ENCODE results near the gene RANBP1.

RANBP1 gene

DNA sequence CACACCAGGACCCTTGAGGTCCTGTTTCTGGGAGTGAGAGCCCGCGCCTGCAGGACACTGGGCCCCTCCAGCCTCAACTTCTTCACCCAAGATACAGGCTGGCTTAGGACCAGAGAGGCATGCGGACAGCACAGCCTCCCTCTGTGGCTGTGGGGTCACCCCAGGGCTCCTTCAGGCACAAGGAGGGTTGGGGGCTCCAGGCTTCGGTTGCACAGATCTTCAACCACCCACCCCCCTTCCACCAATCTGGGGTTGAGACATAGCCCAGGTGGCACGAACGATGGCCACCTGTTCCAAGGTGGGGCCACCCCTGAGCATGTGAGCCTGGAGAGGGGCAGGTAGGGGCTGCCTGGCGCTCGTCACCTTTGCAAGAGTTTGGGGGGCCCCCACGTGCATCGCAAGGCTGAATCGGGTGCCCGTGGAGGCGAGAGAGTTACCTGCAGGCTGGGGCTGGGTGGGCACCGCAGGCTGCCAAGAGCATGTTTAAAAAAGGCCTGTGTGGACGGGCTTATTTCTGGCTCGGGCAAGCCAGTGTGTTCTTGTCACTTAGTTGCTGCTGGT is 16.9 kb downstream of the RANBP1 start:
- ChIA-PET POLR2A (no interaction called here), CTCF (no interaction called here)
- TF ChIP-seq, protein P1, sequence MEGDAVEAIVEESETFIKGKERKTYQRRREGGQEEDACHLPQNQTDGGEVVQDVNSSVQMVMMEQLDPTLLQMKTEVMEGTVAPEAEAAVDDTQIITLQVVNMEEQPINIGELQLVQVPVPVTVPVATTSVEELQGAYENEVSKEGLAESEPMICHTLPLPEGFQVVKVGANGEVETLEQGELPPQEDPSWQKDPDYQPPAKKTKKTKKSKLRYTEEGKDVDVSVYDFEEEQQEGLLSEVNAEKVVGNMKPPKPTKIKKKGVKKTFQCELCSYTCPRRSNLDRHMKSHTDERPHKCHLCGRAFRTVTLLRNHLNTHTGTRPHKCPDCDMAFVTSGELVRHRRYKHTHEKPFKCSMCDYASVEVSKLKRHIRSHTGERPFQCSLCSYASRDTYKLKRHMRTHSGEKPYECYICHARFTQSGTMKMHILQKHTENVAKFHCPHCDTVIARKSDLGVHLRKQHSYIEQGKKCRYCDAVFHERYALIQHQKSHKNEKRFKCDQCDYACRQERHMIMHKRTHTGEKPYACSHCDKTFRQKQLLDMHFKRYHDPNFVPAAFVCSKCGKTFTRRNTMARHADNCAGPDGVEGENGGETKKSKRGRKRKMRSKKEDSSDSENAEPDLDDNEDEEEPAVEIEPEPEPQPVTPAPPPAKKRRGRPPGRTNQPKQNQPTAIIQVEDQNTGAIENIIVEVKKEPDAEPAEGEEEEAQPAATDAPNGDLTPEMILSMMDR (IDR thresholded peaks at IDR 0.05; ENCODE audit: insufficient read depth, low read length, missing control alignments) = no peak
- H3K4me3 ChIP-seq (ENCODE audit: low read depth, low read length) = peak overlapping the region; percentile 80
- DNase-seq (ENCODE audit: low read depth, low spot score) = no peak

DNA sequence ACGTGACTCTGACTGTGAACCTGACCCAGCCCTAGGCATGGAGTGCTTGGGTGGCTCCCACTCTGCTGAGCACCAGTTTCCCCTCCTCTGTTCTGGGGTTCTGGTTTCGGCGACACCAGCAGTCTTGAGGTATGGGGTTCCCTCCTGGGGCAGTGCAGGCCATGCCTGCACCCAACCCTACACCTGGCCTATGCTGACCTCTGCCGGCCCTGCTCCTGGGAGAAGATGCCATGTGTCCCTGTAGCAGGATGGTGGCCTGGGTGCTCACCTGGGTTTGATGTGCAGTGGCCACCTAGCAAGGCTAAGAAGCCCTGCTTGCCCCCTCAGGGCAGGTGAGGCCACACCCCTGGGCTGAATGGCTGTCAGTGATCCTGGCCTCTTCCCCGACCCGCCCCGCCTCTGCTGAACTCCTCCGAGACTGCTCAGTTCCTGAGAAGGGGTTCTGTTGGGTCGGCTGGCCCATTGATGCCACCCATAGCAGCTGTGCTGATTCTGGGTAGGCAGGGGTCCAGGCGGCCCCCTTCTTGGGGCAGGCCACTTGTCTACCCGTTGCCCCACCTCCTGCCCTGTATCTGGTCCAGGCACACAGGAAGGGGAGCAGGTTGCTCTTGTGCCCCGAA is 18.1 kb downstream of the RANBP1 start:
- TF ChIP-seq, protein P1 (IDR thresholded peaks at IDR 0.05; ENCODE audit: insufficient read depth, low read length, missing control alignments) = no peak
- no peak for DNase-seq (ENCODE audit: low read depth, low spot score)
- CTCF ChIA-PET = no interaction called here
- POLR2A ChIA-PET = no interaction called here
- H3K4me3 ChIP-seq (ENCODE audit: low read depth, low read length) = 0 out of 2 replicates have a peak overlapping the region, but pooled peaks have one; percentile 8

DNA sequence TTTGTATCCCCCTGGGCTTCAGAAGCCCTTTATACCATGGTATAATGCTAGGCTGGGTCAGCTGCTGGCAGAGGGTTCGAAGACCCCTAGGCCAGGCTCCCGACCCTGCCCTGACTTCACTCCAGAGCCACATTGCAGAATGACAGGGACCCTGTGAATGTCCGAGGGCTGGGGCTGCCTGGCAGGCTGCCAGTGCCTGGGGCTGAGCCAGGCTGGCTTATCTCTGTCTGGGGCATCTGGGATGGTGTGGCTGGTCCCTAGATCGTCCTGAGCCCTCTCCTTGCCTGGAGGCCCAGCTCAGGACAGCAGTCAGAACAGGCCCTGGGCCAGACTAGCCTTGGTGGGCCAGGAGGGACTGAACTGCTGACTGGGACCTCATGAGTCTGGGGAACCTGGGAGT is 19.4 kb downstream of the RANBP1 start:
- POLR2A ChIA-PET = no interaction called here

DNA sequence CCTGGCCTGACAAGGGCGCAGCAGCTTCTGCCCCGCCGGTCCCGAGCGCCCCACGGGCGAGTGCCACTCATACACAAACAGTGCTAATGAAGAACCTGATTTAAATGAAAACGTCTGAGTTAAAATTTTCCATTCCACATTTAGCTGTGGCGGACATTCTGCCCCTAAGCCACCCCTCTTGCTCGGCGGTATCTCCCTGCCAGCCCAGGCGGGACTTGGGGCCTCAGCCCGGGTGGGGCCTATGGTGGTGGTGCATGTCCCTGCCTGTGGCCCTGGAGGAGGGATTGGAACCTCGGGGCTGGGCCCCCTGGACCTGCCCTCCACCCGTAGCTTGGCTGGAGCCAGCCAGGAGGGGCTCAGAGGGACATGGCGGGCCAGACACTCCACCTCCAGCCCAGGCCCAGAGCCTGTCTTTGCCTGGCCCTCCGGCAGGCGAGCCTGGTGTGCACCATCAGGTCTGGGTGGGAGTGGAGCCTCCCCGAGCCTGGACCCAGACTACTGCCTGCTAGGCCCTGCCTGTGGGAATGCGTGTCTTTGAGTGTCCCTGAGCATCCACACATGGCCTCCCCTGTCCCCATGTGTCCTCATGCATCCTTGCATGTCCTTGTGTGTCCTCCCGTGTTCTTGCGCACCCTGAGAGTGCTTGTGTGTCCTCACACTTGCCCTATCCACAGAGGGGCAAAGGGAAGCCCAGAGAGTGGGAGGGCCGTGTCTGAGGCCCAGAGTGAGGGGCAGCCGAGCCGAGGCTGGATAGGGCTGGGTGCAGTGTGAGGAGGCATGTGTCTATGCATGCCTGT is 20.1 kb downstream of the RANBP1 start:
- CTCF ChIA-PET = interaction anchor here (1.3 to 1.6 kb wide), 2 partner anchors 15 to 21 kb away, joined by 3 to 5 read pairs; no protein-coding TSS in a partner anchor
- no peak for DNase-seq (ENCODE audit: low read depth, low spot score)
- POLR2A ChIA-PET = no interaction called here
- TF ChIP-seq, protein P1 (IDR thresholded peaks at IDR 0.05; ENCODE audit: insufficient read depth, low read length, missing control alignments) = no peak
- no peak overlapping the region for H3K4me3 ChIP-seq (ENCODE audit: low read depth, low read length)

More for the DNA sequence above, 19.4 kb downstream of the RANBP1 start:
- no peak for DNase-seq (ENCODE audit: low read depth, low spot score)
- CTCF ChIA-PET = no interaction called here
- TF ChIP-seq, protein P1 (IDR thresholded peaks at IDR 0.05; ENCODE audit: insufficient read depth, low read length, missing control alignments) = no peak
- H3K4me3 ChIP-seq (ENCODE audit: low read depth, low read length) = no peak overlapping the region

DNA sequence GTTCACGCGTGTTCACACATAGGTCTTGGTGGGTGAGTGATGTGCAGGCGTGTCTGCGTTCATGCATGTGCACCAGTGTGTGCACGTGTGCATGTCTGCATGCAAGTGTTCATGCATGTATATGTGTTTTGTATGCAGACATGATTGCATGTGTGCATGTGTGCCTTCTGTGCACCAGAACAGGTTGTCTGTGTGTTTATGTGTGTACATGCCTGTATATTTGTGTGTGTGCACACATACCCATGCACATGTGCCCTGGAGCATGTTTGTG is 20.6 kb downstream of the RANBP1 start:
- DNase-seq (ENCODE audit: low read depth, low spot score) = no peak
- TF ChIP-seq, protein P1 (IDR thresholded peaks at IDR 0.05; ENCODE audit: insufficient read depth, low read length, missing control alignments) = no peak
- H3K4me3 ChIP-seq (ENCODE audit: low read depth, low read length) = no peak overlapping the region
- POLR2A ChIA-PET = no interaction called here
- CTCF ChIA-PET = interaction anchor here (1.3 to 1.6 kb wide), 2 partner anchors 15 to 21 kb away, joined by 3 to 5 read pairs; no protein-coding TSS in a partner anchor

DNA sequence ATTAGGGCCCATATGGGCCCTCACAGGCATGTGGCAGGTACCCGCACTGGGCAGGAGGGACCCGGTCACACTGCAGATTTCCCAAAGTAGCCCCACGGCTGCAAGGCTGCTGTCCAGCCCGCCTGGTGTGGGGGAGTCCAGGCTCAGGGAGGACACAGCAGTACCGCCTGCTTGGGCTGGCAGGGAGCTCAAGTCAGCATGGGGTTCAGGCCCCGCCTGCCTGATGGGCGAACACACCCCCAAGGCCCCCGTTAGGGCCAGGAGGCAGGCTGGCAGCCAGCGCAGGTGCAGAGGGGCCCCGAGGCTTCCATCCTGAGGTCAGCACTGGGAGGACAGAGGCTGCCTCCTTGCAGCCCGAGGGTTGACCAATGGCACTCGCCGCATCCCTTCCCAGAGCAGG is 21.2 kb downstream of the RANBP1 start:
- ChIA-PET CTCF (interaction anchor here (1.3 to 1.6 kb wide), 2 partner anchors 14 to 20 kb away, joined by 3 to 5 read pairs; no protein-coding TSS in a partner anchor), POLR2A (no interaction called here)
- TF ChIP-seq, protein P1 (IDR thresholded peaks at IDR 0.05; ENCODE audit: insufficient read depth, low read length, missing control alignments) = no peak
- no peak for DNase-seq (ENCODE audit: low read depth, low spot score)
- no peak overlapping the region for H3K4me3 ChIP-seq (ENCODE audit: low read depth, low read length)
